H4 (cell line): ENCODE data around the gene PPCS. TPM values are rescaled to one million over a fixed set of nuclear protein-coding genes. Genes with fewer than 3 reads are reported as not detected.
A peak's percentile ranks its signal among the peaks of the same experiment; 100 is the strongest.

Experiments used
- DNase-seq: peaks from one replicate; pipeline ENCODE4 v3.0.0-alpha.2; 2015; ENCODE audit warnings: low spot score
- total RNA-seq: library from RNA; depleted of rRNA; stranded (reverse); fragments of >200 nt; shearing (Covaris generic); gene quantifications from 2 replicates; pipeline ENCODE4 v1.2.3, GENCODE V29; 2014; rRNA removed

PPCS gene
- 82.5 and 84.8 TPM in 2 replicates for total RNA-seq

GRCh38 chr1:42456010-42456753 is at the start of gene PPCS, which contains the start of gene ZMYND12:
Gene PPCS (plus strand): TSS chr1:42456543. CDS start chr1:42456566, 23 bp downstream.
Gene ZMYND12 (minus strand): TSS chr1:42456022. CDS start chr1:42455997, 25 bp downstream.
- DNase-seq: peak; percentile 84

- DNase-seq: no peak
Measured at GRCh38 chr1:42414551-42415496, 41.5 kb upstream of the PPCS start.

- no peak for DNase-seq
Measured at GRCh38 chr1:42417166-42417565, 39.2 kb upstream of the PPCS start.

GRCh38 chr1:42418516-42418915 is 37.8 kb upstream of the PPCS start:
- DNase-seq: no peak

GRCh38 chr1:42419126-42419821 is 37.1 kb upstream of the PPCS start:
- DNase-seq: no peak

- no peak for DNase-seq
Measured at GRCh38 chr1:42420121-42420520, 36.2 kb upstream of the PPCS start.

GRCh38 chr1:42420911-42421585 is 35.3 kb upstream of the PPCS start:
- peak; percentile 96 for DNase-seq

- no peak for DNase-seq
Measured at GRCh38 chr1:42422737-42423136, 33.6 kb upstream of the PPCS start.

- DNase-seq: no peak
Measured at GRCh38 chr1:42423681-42424080, 32.7 kb upstream of the PPCS start.

GRCh38 chr1:42424201-42424600 is 32.1 kb upstream of the PPCS start:
- no peak for DNase-seq

GRCh38 chr1:42427240-42427639 is 29.1 kb upstream of the PPCS start:
- DNase-seq: no peak

GRCh38 chr1:42429603-42430002 is 26.7 kb upstream of the PPCS start:
- DNase-seq: no peak

GRCh38 chr1:42430286-42431135 is 25.8 kb upstream of the PPCS start:
- no peak for DNase-seq

- DNase-seq: no peak
Measured at GRCh38 chr1:42431514-42431913, 24.8 kb upstream of the PPCS start.

GRCh38 chr1:42432714-42433113 is 23.6 kb upstream of the PPCS start:
- no peak for DNase-seq

- no peak for DNase-seq
Measured at GRCh38 chr1:42433369-42433768, 23.0 kb upstream of the PPCS start.

GRCh38 chr1:42434340-42434739 is 22.0 kb upstream of the PPCS start:
- no peak for DNase-seq

GRCh38 chr1:42439940-42440339 is 16.4 kb upstream of the PPCS start:
- no peak for DNase-seq

- DNase-seq: no peak
Measured at GRCh38 chr1:42442662-42443061, 13.7 kb upstream of the PPCS start.

- DNase-seq: no peak
Measured at GRCh38 chr1:42449256-42449655, 7.1 kb upstream of the PPCS start.

- DNase-seq: no peak
Measured at GRCh38 chr1:42450061-42450460, 6.3 kb upstream of the PPCS start.
